GM19193 (cell line): ENCODE measurements around the gene WDR64.

ENCODE experiments used
- POLR2A ChIP-seq: IDR thresholded peaks from 4 replicates; pipeline ENCODE4 v1.6.1; 2011; ENCODE audit not compliant: insufficient read depth, insufficient read length; ENCODE audit errors: extremely low read depth

WDR64 gene

GRCh38 chr1:241652012-241652411, at the start of gene WDR64:
Gene WDR64 (plus strand): TSS chr1:241652281. CDS start chr1:241652485, 204 bp downstream.
- TF ChIP-seq POLR2A, result no peak

- no peak for TF ChIP-seq POLR2A
These were observed 48.3 kb upstream of the WDR64 start for GRCh38 chr1:241603731-241604245.

- no peak for TF ChIP-seq POLR2A
These were observed 46.8 kb upstream of the WDR64 start for GRCh38 chr1:241605146-241605805.

GRCh38 chr1:241606544-241606943, 45.5 kb upstream of the WDR64 start:
- no peak for TF ChIP-seq POLR2A

GRCh38 chr1:241607497-241607896, 44.6 kb upstream of the WDR64 start:
- no peak for TF ChIP-seq POLR2A

GRCh38 chr1:241608379-241609033, 43.6 kb upstream of the WDR64 start:
- TF ChIP-seq POLR2A, result no peak

GRCh38 chr1:241610056-241610815, 41.8 kb upstream of the WDR64 start:
- TF ChIP-seq POLR2A, result no peak

GRCh38 chr1:241611063-241611462, 41.0 kb upstream of the WDR64 start:
- TF ChIP-seq POLR2A, result no peak

GRCh38 chr1:241611736-241612135, 40.3 kb upstream of the WDR64 start:
- TF ChIP-seq POLR2A, result no peak

- TF ChIP-seq POLR2A, result no peak
These were observed 39.3 kb upstream of the WDR64 start for GRCh38 chr1:241612533-241613477.

- TF ChIP-seq POLR2A, result no peak
These were observed 37.9 kb upstream of the WDR64 start for GRCh38 chr1:241614144-241614543.

GRCh38 chr1:241614572-241614971, 37.5 kb upstream of the WDR64 start:
- TF ChIP-seq POLR2A, result no peak

GRCh38 chr1:241615043-241615974, 36.8 kb upstream of the WDR64 start:
- no peak for TF ChIP-seq POLR2A
